ENCODE measurements around the gene SC5D.

Gene SC5D

GRCh38 chr11:121293288-121293594, 670 bp downstream of the SC5D start:
- no peak for DNase-seq

- DNase-seq = no peak
These were observed 2.9 kb downstream of the SC5D start for GRCh38 chr11:121295246-121296029.

GRCh38 chr11:121297872-121298271, 5.3 kb downstream of the SC5D start:
- DNase-seq = no peak

- DNase-seq = no peak
These were observed 6.2 kb downstream of the SC5D start for GRCh38 chr11:121298774-121299173.

GRCh38 chr11:121299417-121299816, 6.8 kb downstream of the SC5D start:
- no peak for DNase-seq

GRCh38 chr11:121300313-121300971, 7.9 kb downstream of the SC5D start:
- DNase-seq = no peak

GRCh38 chr11:121300972-121301699, 8.6 kb downstream of the SC5D start:
- DNase-seq = no peak

GRCh38 chr11:121304759-121305158, 12.2 kb downstream of the SC5D start:
- DNase-seq = no peak

- no peak for DNase-seq
These were observed 16.2 kb downstream of the SC5D start for GRCh38 chr11:121308816-121309215.

GRCh38 chr11:121309688-121310087, 17.1 kb downstream of the SC5D start:
- no peak for DNase-seq

GRCh38 chr11:121310908-121311307, 18.3 kb downstream of the SC5D start:
- DNase-seq = no peak

- no peak for DNase-seq
These were observed 18.8 kb downstream of the SC5D start for GRCh38 chr11:121311373-121311772.

GRCh38 chr11:121312483-121312882, 19.9 kb downstream of the SC5D start:
- DNase-seq = no peak

- peak; percentile 44 for DNase-seq
These were observed 26.6 kb downstream of the SC5D start for GRCh38 chr11:121318848-121319834.

GRCh38 chr11:121321614-121322243, 29.2 kb downstream of the SC5D start:
- DNase-seq = no peak

GRCh38 chr11:121323046-121323607, 30.6 kb downstream of the SC5D start:
- DNase-seq = no peak

GRCh38 chr11:121326230-121326629, 33.7 kb downstream of the SC5D start:
- DNase-seq = no peak

GRCh38 chr11:121327553-121327952, 35.0 kb downstream of the SC5D start:
- DNase-seq = no peak

GRCh38 chr11:121328176-121328966, 35.8 kb downstream of the SC5D start:
- DNase-seq = no peak

GRCh38 chr11:121328967-121329679, 36.6 kb downstream of the SC5D start:
- no peak for DNase-seq

Measured in fibroblast of skin of back (primary cell).